Measurements from ENCODE around the gene S100A12. TPM values are rescaled to one million over a fixed set of nuclear protein-coding genes. Genes with fewer than 3 reads are reported as not detected.

Gene S100A12
- total RNA-seq, 1 experiment from 2014 or later = not detected

GRCh38 chr1:153384958-153385580 is 9.6 kb upstream of the S100A12 start:
- Histone ChIP-seq H4K91ac (ENCODE audit: insufficient read length, low read depth, low read length) (no peak overlapping the region), H2AFZ (ENCODE audit: low read length) (no peak overlapping the region), H3K14ac (ENCODE audit: insufficient read depth, low read length) (no peak overlapping the region; the same call in 1 of the 2 replicates), H3K4me2 (ENCODE audit: insufficient read depth, insufficient read length, low read length) (no peak overlapping the region), H3K79me1 (ENCODE audit: insufficient read depth, low read depth, low read length, poor library complexity, severe bottlenecking) (no peaks in the 10 kb centered on the region), H3T11ph (ENCODE audit: low read length) (no peak overlapping the region), H3K23ac (ENCODE audit: insufficient read length, low read depth, low read length) (no peak overlapping the region), H3K9me3 (ENCODE audit: control insufficient read depth, low read depth, low read length) (no peaks in the 10 kb centered on the region), H2BK120ac (ENCODE audit: low read depth, low read length, poor library complexity, severe bottlenecking) (no peak overlapping the region), H2BK5ac (ENCODE audit: insufficient read length, low read length) (no peak overlapping the region), H2BK20ac (ENCODE audit: low read depth, low read length, poor library complexity, severe bottlenecking) (no peak overlapping the region), H3K4ac (ENCODE audit: low read depth, low read length) (no peak overlapping the region), H3K79me2 (ENCODE audit: insufficient read depth, low read length) (no peaks in the 10 kb centered on the region), H2BK12ac (ENCODE audit: insufficient read length, low read depth, low read length) (no peak overlapping the region), H4K5ac (ENCODE audit: insufficient read length, low read depth, low read length) (no peak overlapping the region), H3K23me2 (ENCODE audit: insufficient read length, low read depth, low read length, poor library complexity, severe bottlenecking) (no peaks in the 10 kb centered on the region), H4K8ac (replicated peaks; ENCODE audit: insufficient read length, low read depth, low read length) (no peak overlapping the region), H3K56ac (ENCODE audit: insufficient read length, low read depth, low read length) (no peak overlapping the region), H3K27ac (ENCODE audit: insufficient read length, low read depth, low read length) (no peak overlapping the region), H2AK5ac (ENCODE audit: insufficient read length, low read length) (no peak overlapping the region), H4K20me1 (ENCODE audit: control insufficient read depth, insufficient read depth, insufficient read length) (no peaks in the 10 kb centered on the region), H3K9ac (ENCODE audit: extremely low read depth, insufficient read length, low read length) (no peak overlapping the region), H3K27me3 (ENCODE audit: insufficient read depth, low read length) (no peaks in the 10 kb centered on the region), H3K18ac (ENCODE audit: insufficient read length, low read depth, low read length) (no peak overlapping the region), H3K4me1 (ENCODE audit: insufficient read depth, low read length) (no peaks in the 10 kb centered on the region), H2BK15ac (ENCODE audit: low read depth, low read length) (no peak overlapping the region)
- no CpG with 5 or more reads among the region's 4 CpGs for WGBS (ENCODE audit: extremely low coverage, insufficient read length, low lambda C conversion rate)
- no peaks in the 10 kb centered on the region for H3K36me3 Mint-ChIP-seq (ENCODE audit: insufficient read depth in 1 of 3, low read depth in 3 of 3)
- H3K27ac Mint-ChIP-seq = no peak overlapping the region
- peaks cover 15% of the 10 kb centered on the region for H3K27me3 Mint-ChIP-seq (ENCODE audit: low read depth)
- DNase-seq = peak; percentile 5
- no peaks in the 10 kb centered on the region for H3K4me1 Mint-ChIP-seq
- no peak overlapping the region for H3K4me3 Mint-ChIP-seq
- H3K9me3 Mint-ChIP-seq = peaks cover 3 to 14% of the 10 kb centered on the region in 2 experiments; a peak in 3 of 5 replicates
- TF ChIP-seq CTCF (conservative IDR thresholded peaks at IDR 0.05) = no peak

Measured in H9 (cell line).